GM20431 (cell line): ENCODE results near the gene BANF2.
"Not testable (repeated sequence)": the region's sequence is repeated elsewhere in the genome, so short reads cannot be mapped to it uniquely, and the experiment has no call there.

ENCODE experiments used
- in situ Hi-C: fragments of 300-500 bp; cut with MseI, MboI; formaldehyde crosslinking; loops from one replicate; pipeline ENCODE4 v1.15.0; 2020; ENCODE audit warnings: low sequenced_read_pairs; ENCODE audit not compliant: unreplicated experiment

The BANF2 gene

GRCh38 chr20:17699931-17700351 is at the start of gene BANF2:
Gene BANF2, plus strand, starts transcription at chr20:17699966. Its CDS starts 25,060 bp downstream, at chr20:17725026.
- in situ Hi-C loops = loop anchor here (25.0 kb wide), 1 partner anchor 187 kb away; no protein-coding TSS in a partner anchor

- in situ Hi-C loops = no loop called here
These were observed 49.3 kb upstream of the BANF2 start for GRCh38 chr20:17650301-17651128.

GRCh38 chr20:17651129-17651759 is 48.5 kb upstream of the BANF2 start:
- in situ Hi-C loops = no loop called here

GRCh38 chr20:17651760-17652388 is 47.9 kb upstream of the BANF2 start:
- in situ Hi-C loops = no loop called here

GRCh38 chr20:17652411-17652810 is 47.4 kb upstream of the BANF2 start:
- in situ Hi-C loops = no loop called here

- in situ Hi-C loops = no loop called here
These were observed 45.7 kb upstream of the BANF2 start for GRCh38 chr20:17653835-17654648.

GRCh38 chr20:17654649-17655285 is 45.0 kb upstream of the BANF2 start:
- in situ Hi-C loops = no loop called here

GRCh38 chr20:17655286-17655651 is 44.5 kb upstream of the BANF2 start:
- in situ Hi-C loops = no loop called here

GRCh38 chr20:17655865-17656479 is 43.8 kb upstream of the BANF2 start:
- in situ Hi-C loops = no loop called here

- in situ Hi-C loops = no loop called here
These were observed 42.5 kb upstream of the BANF2 start for GRCh38 chr20:17657079-17657825.

GRCh38 chr20:17657898-17658647 is 41.7 kb upstream of the BANF2 start:
- in situ Hi-C loops = no loop called here

GRCh38 chr20:17658648-17658993 is 41.1 kb upstream of the BANF2 start:
- in situ Hi-C loops = no loop called here

GRCh38 chr20:17659344-17659743 is 40.4 kb upstream of the BANF2 start:
- in situ Hi-C loops = not testable (repeated sequence)

- in situ Hi-C loops = no loop called here
These were observed 40.0 kb upstream of the BANF2 start for GRCh38 chr20:17659801-17660200.

GRCh38 chr20:17660667-17661066 is 39.1 kb upstream of the BANF2 start:
- in situ Hi-C loops = no loop called here

- in situ Hi-C loops = no loop called here
These were observed 38.5 kb upstream of the BANF2 start for GRCh38 chr20:17661121-17661744.

- in situ Hi-C loops = no loop called here
These were observed 37.3 kb upstream of the BANF2 start for GRCh38 chr20:17662333-17663039.
